Body of pancreas (tissue), 4 donors: Measurements from ENCODE around the gene LRRFIP1.

ENCODE experiments used
- POLR2A ChIP-seq, 3 donors: fragments of 450-650 bp; IDR thresholded peaks; one replicate each; pipeline ENCODE4 v1.6.1; 2016; ENCODE audit warnings: antibody characterized with exemption in 3 of 3, mild to moderate bottlenecking in 2 of 3
- TF ChIP-seq, protein P1 (sequence below), 7 experiments: fragments of 450-650 bp in 4 of 7; fragments of 200-600 bp in 3 of 7; sonication (generic) in 3 of 7; IDR thresholded peaks; one replicate each; pipeline ENCODE4 v1.5.1; 2016 to 2019; ENCODE audit warnings: antibody characterized with exemption in 7 of 7

DNA sequence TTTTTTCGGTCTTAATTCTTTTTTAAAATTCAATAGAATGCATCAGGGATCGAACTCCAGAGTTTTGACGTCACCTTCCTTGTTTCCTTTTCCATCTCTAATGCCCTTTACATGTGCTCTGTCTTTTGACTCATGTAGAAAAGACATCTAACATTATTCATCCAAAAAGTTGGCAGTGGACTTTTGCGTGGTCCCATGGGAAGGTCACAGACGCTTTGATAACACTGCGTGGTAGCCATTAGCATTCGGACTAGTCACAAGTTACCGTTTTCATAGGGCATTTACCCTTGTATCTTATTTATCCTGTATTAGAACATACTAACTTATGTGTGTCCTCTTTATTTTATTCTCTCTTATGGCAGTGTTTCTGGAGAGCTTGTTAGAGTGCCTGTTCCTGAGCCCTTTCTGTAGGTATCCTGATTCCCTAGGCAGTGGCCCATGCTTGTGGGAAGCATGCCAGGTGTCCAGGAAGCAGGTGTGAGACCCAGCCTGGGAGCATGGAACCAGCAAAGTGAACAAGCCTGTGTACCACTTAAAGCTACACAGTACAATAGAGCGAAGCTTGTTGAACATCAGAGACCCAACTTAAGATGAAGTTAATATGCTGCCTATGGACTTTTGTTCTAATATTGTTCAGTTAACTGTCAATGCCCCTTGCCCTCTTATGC, 97.6 kb downstream of the LRRFIP1 start:
- TF ChIP-seq, protein P1, sequence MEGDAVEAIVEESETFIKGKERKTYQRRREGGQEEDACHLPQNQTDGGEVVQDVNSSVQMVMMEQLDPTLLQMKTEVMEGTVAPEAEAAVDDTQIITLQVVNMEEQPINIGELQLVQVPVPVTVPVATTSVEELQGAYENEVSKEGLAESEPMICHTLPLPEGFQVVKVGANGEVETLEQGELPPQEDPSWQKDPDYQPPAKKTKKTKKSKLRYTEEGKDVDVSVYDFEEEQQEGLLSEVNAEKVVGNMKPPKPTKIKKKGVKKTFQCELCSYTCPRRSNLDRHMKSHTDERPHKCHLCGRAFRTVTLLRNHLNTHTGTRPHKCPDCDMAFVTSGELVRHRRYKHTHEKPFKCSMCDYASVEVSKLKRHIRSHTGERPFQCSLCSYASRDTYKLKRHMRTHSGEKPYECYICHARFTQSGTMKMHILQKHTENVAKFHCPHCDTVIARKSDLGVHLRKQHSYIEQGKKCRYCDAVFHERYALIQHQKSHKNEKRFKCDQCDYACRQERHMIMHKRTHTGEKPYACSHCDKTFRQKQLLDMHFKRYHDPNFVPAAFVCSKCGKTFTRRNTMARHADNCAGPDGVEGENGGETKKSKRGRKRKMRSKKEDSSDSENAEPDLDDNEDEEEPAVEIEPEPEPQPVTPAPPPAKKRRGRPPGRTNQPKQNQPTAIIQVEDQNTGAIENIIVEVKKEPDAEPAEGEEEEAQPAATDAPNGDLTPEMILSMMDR (IDR thresholded peaks at IDR 0.05): no peak
- no peak for TF ChIP-seq POLR2A (IDR thresholded peaks at IDR 0.05)
